Testis (tissue), 3 donors: Measurements from ENCODE around the gene ABCG5. TPM values are rescaled to one million over a fixed set of nuclear protein-coding genes. Genes with fewer than 3 reads are reported as not detected.

Experiments
- DNase-seq: peaks from one replicate; pipeline ENCODE4 v3.0.0-alpha.2; 2019
- H3K27ac ChIP-seq, 2 donors: fragments of 200-600 bp; sonication (generic); one replicate each; pipeline ENCODE4 v1.5.1; 2019
- H3K27me3 ChIP-seq: fragments of 200-600 bp; sonication (generic); one replicate; pipeline ENCODE4 v1.5.1; 2019
- H3K36me3 ChIP-seq: fragments of 200-600 bp; sonication (generic); one replicate; pipeline ENCODE4 v1.5.1; 2017; ENCODE audit warnings: low read depth; ENCODE audit errors: missing control alignments
- H3K4me1 ChIP-seq: fragments of 200-600 bp; sonication (generic); one replicate; pipeline ENCODE4 v1.5.1; 2019
- H3K4me3 ChIP-seq, 2 donors: fragments of 200-600 bp; sonication (generic); one replicate each; pipeline ENCODE4 v1.5.1; 2017 to 2019
- H3K9me3 ChIP-seq: fragments of 200-600 bp; sonication (generic); one replicate; pipeline ENCODE4 v1.5.1; 2017
- POLR2A ChIP-seq: fragments of 450-650 bp; IDR thresholded peaks from one replicate; pipeline ENCODE4 v1.6.1; 2017; ENCODE audit warnings: antibody characterized with exemption, mild to moderate bottlenecking, moderate library complexity
- WGBS, 2 donors: methylation state at CpG; one replicate each; pipeline ENCODE4 v1.1.5; 2018; 5-methylcytosine and 5-hydroxymethylcytosine counted together
- intact Hi-C: fragments of 100-400 bp; cut with DNase I; formaldehyde crosslinking; loops from one replicate; pipeline ENCODE4 v1.15.1; 2023; ENCODE audit warnings: low total_unique reads
- polyA plus RNA-seq: library from polyadenylated mRNA; stranded (reverse); fragments of 350-450 nt; fragmentation: Illumina TruSeq; extraction: RNeasy Lipid Tissue Mini Kit (QIAGEN cat#74804); gene quantifications from one replicate; pipeline ENCODE4 v1.2.3, GENCODE V29; 2014; ENCODE audit warnings: low read depth, low replicate concordance; ENCODE audit not compliant: insufficient read depth
- total RNA-seq, 2 donors: library from RNA; depleted of rRNA; stranded (reverse); fragments of >200 nt; gene quantifications; one replicate each; pipeline ENCODE4 v1.2.3, GENCODE V29; 2016
- TF ChIP-seq, protein P1 (sequence below), 3 experiments: fragments of 450-650 bp in 2 of 3; fragments of 200-600 bp in 1 of 3; sonication (generic) in 1 of 3; IDR thresholded peaks; one replicate each; pipeline ENCODE4 v1.5.1; 2016 to 2019; ENCODE audit warnings: antibody characterized with exemption in 3 of 3, mild to moderate bottlenecking in 2 of 3, moderate library complexity in 1 of 3

Gene ABCG5
- total and polyA plus RNA-seq, 3 donors from 2014 or later = 0.16 TPM; not detected in 2

DNA sequence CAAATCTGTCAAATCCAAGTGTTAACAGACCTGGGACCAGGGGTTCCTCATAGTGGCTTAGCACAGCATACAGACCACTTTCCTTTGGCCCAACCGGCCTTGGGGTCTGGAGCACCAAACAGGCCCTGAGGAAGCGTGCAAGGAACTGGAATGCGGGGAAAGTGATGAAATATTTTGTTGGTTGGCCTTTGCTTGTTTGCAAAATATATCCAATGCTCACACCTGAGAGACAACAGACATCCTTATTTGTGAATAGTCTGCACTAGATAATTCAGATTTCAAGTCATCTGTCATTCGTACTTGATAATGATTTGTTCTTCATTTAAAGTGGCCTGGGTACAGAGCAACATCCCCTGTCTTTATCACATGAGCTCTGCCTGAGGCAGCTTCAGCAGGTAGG, 43.7 kb upstream of the ABCG5 start:
- DNase-seq = no peak
- no peak overlapping the region for H3K27ac ChIP-seq
- peaks cover 3% of the 10 kb centered on the region for H3K4me1 ChIP-seq
- H3K36me3 ChIP-seq = no peaks in the 10 kb centered on the region
- H3K9me3 ChIP-seq = no peaks in the 10 kb centered on the region
- TF ChIP-seq, protein P1, sequence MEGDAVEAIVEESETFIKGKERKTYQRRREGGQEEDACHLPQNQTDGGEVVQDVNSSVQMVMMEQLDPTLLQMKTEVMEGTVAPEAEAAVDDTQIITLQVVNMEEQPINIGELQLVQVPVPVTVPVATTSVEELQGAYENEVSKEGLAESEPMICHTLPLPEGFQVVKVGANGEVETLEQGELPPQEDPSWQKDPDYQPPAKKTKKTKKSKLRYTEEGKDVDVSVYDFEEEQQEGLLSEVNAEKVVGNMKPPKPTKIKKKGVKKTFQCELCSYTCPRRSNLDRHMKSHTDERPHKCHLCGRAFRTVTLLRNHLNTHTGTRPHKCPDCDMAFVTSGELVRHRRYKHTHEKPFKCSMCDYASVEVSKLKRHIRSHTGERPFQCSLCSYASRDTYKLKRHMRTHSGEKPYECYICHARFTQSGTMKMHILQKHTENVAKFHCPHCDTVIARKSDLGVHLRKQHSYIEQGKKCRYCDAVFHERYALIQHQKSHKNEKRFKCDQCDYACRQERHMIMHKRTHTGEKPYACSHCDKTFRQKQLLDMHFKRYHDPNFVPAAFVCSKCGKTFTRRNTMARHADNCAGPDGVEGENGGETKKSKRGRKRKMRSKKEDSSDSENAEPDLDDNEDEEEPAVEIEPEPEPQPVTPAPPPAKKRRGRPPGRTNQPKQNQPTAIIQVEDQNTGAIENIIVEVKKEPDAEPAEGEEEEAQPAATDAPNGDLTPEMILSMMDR (IDR thresholded peaks at IDR 0.05) = no peak
- no peak for TF ChIP-seq POLR2A
- WGBS, 2 donors = 89 to 91% methylated on average over 4 of the region's 4 CpGs
- no peaks in the 10 kb centered on the region for H3K27me3 ChIP-seq
- intact Hi-C loops = no loop called here
- no peak overlapping the region for H3K4me3 ChIP-seq

DNA sequence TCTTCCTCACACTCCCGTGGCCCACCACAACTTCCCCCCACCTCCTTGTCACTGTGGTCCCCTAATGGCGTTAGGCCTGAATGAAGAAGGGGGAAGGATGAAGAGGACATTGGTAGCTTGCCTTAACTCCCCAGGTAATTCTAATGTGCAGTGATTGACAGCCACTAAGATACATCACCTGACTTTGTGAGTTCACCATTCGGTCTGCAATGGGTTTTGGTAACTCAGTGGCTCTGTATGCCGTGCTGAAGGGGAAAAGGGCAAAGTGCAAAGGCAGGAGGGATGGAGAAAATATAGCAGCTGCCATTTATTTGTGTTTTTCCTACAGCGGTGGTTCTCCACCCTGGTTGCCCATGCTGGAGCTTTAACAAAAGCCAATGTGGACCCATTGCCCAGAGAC, 42.3 kb upstream of the ABCG5 start:
- DNase-seq = no peak
- Histone ChIP-seq H3K9me3 (no peaks in the 10 kb centered on the region), H3K36me3 (no peaks in the 10 kb centered on the region), H3K27me3 (no peaks in the 10 kb centered on the region), H3K27ac (no peak overlapping the region), H3K4me1 (peaks cover 3% of the 10 kb centered on the region), H3K4me3 (no peak overlapping the region)
- no peak for TF ChIP-seq POLR2A
- TF ChIP-seq, protein P1 (IDR thresholded peaks at IDR 0.05) = no peak
- WGBS, 2 donors = 90 to 91% methylated on average over 5 of the region's 5 CpGs
- intact Hi-C loops = no loop called here

DNA sequence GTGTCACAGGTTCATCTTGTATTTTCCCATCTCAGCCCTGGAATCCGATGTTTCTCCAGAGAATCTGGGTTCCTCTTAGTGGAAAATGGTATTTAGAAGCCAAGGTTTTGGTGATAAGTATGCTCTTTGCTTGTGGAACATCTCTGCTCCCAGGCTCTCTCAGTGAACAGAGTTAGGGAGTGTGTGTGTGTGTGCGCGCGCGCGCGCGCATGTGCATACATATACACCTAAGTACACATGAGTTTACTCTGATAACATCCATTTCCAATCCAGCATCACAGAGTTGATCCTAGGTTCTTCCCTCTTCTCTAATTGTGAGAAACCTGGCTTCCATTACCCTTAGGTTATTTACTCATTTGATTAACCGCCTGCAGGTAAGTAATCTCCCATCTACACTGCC, 41.8 kb upstream of the ABCG5 start:
- intact Hi-C loops = no loop called here

DNA sequence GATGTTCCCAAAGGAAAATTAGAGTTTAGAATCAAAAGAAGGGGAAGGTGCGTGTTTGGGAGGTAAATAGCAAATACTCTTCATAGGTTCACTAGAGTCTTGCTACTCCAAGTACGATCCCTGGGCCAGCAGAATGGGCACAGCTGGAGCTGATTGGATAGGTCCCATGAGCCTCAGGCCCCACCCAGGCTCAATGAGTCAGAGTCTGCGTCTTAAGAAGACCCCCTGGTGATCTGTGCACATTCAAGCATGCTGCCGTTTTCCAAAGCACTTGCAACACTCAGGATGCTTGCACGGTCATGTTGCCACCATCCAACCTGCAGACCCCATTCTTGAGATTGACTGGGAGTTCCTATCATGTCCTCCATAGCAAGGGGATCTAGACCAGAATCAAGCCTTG, 40.6 kb upstream of the ABCG5 start:
- intact Hi-C loops = no loop called here
- Histone ChIP-seq H3K27me3 (no peaks in the 10 kb centered on the region), H3K9me3 (no peaks in the 10 kb centered on the region), H3K4me1 (no peaks in the 10 kb centered on the region), H3K4me3 (no peak overlapping the region), H3K27ac (no peak overlapping the region), H3K36me3 (no peaks in the 10 kb centered on the region)
- whole genome bisulfite sequencing, 2 donors = 77 to 85% methylated on average over 5 of the region's 5 CpGs
- TF ChIP-seq, protein P1 (IDR thresholded peaks at IDR 0.05) = no peak
- TF ChIP-seq POLR2A = no peak
- DNase-seq = no peak

More for the DNA sequence above, 41.8 kb upstream of the ABCG5 start:
- Histone ChIP-seq H3K4me3 (no peak overlapping the region), H3K4me1 (peaks cover 3% of the 10 kb centered on the region), H3K27me3 (no peaks in the 10 kb centered on the region), H3K27ac (no peak overlapping the region), H3K36me3 (no peaks in the 10 kb centered on the region), H3K9me3 (no peaks in the 10 kb centered on the region)
- no peak for DNase-seq
- 84 to 88% methylated on average over 9 of the region's 9 CpGs for WGBS, 2 donors
- TF ChIP-seq, protein P1 (IDR thresholded peaks at IDR 0.05) = no peak
- TF ChIP-seq POLR2A = no peak

GRCh38 chr2:43877782-43878464, 39.3 kb upstream of the ABCG5 start:
- no peaks in the 10 kb centered on the region for H3K9me3 ChIP-seq
- H3K27ac ChIP-seq = no peak overlapping the region
- intact Hi-C loops = no loop called here
- DNase-seq = peak; percentile 81
- H3K4me1 ChIP-seq = no peaks in the 10 kb centered on the region
- no peak for TF ChIP-seq POLR2A
- TF ChIP-seq, protein P1 (IDR thresholded peaks at IDR 0.05) = peak; percentile 59 to 94 (median 82)
- no peak overlapping the region for H3K4me3 ChIP-seq
- WGBS, 2 donors = 28 to 29% methylated on average over 16 of the region's 16 CpGs
- no peaks in the 10 kb centered on the region for H3K27me3 ChIP-seq
- H3K36me3 ChIP-seq = no peaks in the 10 kb centered on the region
